Measurements from ENCODE around the gene ADAMTS17. TPM values are rescaled to one million over a fixed set of nuclear protein-coding genes. Genes with fewer than 3 reads are reported as not detected.

Gene ADAMTS17
- total and polyA plus RNA-seq, 3 donors from 2014 or later = 6.8 to 17.8 (median 12.4) TPM

DNA sequence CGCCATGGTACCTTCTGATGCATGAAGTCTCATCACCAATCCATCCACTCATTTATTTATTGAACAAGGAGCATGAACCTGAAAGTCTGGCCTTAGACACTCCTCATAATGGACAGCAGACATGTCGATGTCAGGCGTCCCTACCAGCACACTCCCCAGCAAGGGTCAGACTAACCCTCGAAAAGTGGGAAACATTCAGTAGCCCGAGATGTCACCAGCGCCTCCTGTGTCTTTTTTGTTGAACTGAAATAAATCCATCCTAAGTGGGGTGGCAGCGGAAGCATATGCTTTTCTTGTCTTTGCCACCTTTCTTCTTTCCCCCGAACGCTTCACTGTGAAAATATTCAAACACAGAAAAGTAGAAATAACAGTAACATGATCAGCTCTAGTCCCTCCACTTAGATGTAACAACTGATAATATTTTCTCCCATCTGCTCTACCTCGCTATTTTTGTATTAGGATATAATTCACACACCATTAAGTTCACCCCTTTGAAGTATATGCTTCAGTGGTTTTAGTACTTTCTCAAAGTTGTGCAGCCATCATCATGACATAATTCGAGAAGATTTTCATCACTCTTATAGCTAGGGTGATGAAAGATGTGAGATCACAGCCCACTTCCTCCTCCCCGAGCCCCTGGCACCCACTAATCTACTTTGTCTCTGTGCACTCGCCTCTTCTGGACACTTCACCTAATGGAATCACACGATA, 121.6 kb downstream of the ADAMTS17 start:
- H3K27me3 ChIP-seq = no peaks in the 10 kb centered on the region
- DNase-seq = no peak
- no peaks in the 10 kb centered on the region for H3K36me3 ChIP-seq (ENCODE audit: low read depth, missing control alignments)
- no peaks in the 10 kb centered on the region for H3K9me3 ChIP-seq
- H3K4me1 ChIP-seq = no peaks in the 10 kb centered on the region
- 84 to 87% methylated on average over 14 of the region's 14 CpGs for WGBS, 2 donors
- TF ChIP-seq POLR2A (IDR thresholded peaks at IDR 0.05) = no peak
- TF ChIP-seq CTCF (IDR thresholded peaks at IDR 0.05) = no peak
- H3K4me3 ChIP-seq = no peak overlapping the region
- H3K27ac ChIP-seq = no peak overlapping the region
- intact Hi-C loops (cut with DNase I; ENCODE audit: low total_unique reads) = no loop called here

GRCh38 chr15:100218434-100218833, 123.3 kb downstream of the ADAMTS17 start:
- Histone ChIP-seq H3K9me3 (no peaks in the 10 kb centered on the region), H3K4me3 (no peak overlapping the region), H3K27ac (no peak overlapping the region), H3K36me3 (ENCODE audit: low read depth, missing control alignments) (no peaks in the 10 kb centered on the region), H3K27me3 (no peaks in the 10 kb centered on the region), H3K4me1 (no peaks in the 10 kb centered on the region)
- WGBS, 2 donors = 83 to 84% methylated on average over 5 of the region's 5 CpGs
- intact Hi-C loops (cut with DNase I; ENCODE audit: low total_unique reads) = no loop called here
- TF ChIP-seq POLR2A (IDR thresholded peaks at IDR 0.05) = no peak
- TF ChIP-seq CTCF (IDR thresholded peaks at IDR 0.05) = no peak
- no peak for DNase-seq

DNA sequence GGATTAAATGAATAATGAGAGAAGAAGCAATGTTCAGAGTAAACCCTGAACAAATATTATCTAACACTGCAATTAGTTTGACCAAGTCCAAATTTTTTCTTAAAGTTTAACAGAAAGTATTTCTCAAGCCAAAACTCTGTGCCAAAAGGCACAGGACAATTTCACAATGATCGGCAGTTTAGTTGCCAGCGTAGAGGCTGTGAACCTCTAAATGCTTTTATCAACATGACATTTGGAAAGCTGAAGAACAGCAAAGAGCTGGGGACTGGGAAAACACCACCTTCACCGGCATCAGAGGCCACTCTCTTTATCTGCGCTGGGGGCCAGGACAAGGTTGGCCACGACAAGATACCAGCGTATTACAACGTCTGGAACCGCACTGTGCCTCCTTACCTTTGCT, 125.6 kb downstream of the ADAMTS17 start:
- TF ChIP-seq POLR2A (IDR thresholded peaks at IDR 0.05) (no peak), CTCF (IDR thresholded peaks at IDR 0.05) (no peak)
- WGBS, 2 donors = 75 to 79% methylated on average over 8 of the region's 8 CpGs
- intact Hi-C loops (cut with DNase I; ENCODE audit: low total_unique reads) = no loop called here
- no peaks in the 10 kb centered on the region for H3K36me3 ChIP-seq (ENCODE audit: low read depth, missing control alignments)
- no peak overlapping the region for H3K27ac ChIP-seq
- no peaks in the 10 kb centered on the region for H3K27me3 ChIP-seq
- no peak for DNase-seq
- no peak overlapping the region for H3K4me3 ChIP-seq
- no peaks in the 10 kb centered on the region for H3K4me1 ChIP-seq
- H3K9me3 ChIP-seq = no peaks in the 10 kb centered on the region

GRCh38 chr15:100215843-100216169, 126.0 kb downstream of the ADAMTS17 start:
- Histone ChIP-seq H3K27ac (no peak overlapping the region), H3K4me3 (no peak overlapping the region), H3K4me1 (no peaks in the 10 kb centered on the region), H3K27me3 (no peaks in the 10 kb centered on the region), H3K9me3 (no peaks in the 10 kb centered on the region), H3K36me3 (ENCODE audit: low read depth, missing control alignments) (no peaks in the 10 kb centered on the region)
- TF ChIP-seq CTCF (IDR thresholded peaks at IDR 0.05) = no peak
- TF ChIP-seq POLR2A (IDR thresholded peaks at IDR 0.05) = no peak
- no peak for DNase-seq
- intact Hi-C loops (cut with DNase I; ENCODE audit: low total_unique reads) = no loop called here
- 78 to 84% methylated on average over 3 of the region's 3 CpGs for WGBS, 2 donors

Data from testis (tissue), 3 donors.